Stimulated activated CD8-positive, alpha-beta memory T cell treated with anti-CD3 and anti-CD28 coated beads, Interleukin-12 subunit alpha, Interleukin-12 subunit beta, amount 100 ng/mL, for 4 hours (primary cell): ENCODE measurements around the gene NOXRED1.
A peak's percentile ranks its signal among the peaks of the same experiment; 100 is the strongest.
"Not testable (repeated sequence)": the region's sequence is repeated elsewhere in the genome, so short reads cannot be mapped to it uniquely, and the experiment has no call there.

ENCODE experiments used
- DNase-seq: peaks from one replicate; pipeline ENCODE4 v3.0.0-alpha.2; 2020; ENCODE audit warnings: low read depth

The NOXRED1 gene, protein sequence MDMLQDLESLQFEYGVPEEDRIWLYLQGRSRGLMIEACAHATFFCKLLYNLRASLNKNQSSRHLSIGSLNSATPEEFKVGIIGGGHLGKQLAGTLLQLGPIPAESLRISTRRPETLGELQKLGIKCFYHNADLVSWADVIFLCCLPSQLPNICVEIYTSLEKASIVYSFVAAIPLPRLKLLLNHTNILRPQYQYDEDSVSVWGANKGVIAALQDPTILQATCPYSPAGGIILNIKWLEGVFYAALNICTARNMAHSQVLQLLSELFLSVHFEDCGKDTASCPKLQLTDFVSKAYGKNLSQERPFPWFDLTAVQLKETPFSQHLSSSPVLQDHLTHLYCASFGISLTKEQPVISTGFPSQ

GRCh38 chr14:77423423-77423822 is at the start of gene NOXRED1:
NOXRED1 (minus strand) TSS chr14:77423523; CDS start chr14:77422889, 634 bp downstream.
- no peak for DNase-seq

GRCh38 chr14:77470224-77470870 is 47.0 kb upstream of the NOXRED1 start:
- DNase-seq = no peak

DNA sequence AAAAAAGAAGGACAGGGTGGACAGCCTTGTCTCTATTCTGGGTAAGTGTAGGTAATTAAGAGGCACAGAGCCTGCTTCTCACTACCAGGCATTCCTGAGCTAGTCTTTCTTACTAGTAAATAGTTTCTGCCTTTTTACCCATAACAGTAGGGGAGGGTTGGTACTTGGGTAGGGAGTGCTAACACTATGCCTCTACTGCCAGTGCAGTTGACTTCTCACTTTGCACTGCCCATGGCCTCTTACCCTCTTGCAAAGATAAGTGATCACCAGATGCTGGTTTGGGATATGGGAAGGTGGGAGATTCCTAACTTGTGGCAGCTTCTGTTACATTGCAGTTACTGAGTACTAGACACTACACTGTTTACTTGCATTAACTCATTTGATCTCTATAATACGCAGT is 46.2 kb upstream of the NOXRED1 start:
- no peak for DNase-seq

- DNase-seq = no peak
Observed at GRCh38 chr14:77469067-77469505, 45.8 kb upstream of the NOXRED1 start.

DNA sequence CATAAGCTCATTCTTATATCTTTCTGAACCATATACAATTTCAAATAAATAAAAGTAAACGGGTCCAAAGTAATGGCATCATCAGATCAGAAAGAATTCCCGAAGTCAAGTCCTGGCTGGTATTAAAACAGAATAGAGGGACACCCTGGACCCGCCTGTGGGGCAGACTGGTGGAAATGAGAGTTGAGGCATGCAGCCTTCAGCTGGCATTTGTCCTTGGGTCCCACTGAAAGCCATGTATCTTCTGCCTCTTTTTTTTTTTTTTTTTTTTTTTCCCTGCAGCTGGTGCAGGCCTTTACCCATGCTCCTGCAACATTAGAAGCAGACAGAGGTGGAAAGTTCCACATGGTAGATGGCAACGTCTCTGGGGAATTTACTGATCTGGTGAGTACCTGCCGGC is 44.5 kb upstream of the NOXRED1 start:
- DNase-seq = no peak

DNA sequence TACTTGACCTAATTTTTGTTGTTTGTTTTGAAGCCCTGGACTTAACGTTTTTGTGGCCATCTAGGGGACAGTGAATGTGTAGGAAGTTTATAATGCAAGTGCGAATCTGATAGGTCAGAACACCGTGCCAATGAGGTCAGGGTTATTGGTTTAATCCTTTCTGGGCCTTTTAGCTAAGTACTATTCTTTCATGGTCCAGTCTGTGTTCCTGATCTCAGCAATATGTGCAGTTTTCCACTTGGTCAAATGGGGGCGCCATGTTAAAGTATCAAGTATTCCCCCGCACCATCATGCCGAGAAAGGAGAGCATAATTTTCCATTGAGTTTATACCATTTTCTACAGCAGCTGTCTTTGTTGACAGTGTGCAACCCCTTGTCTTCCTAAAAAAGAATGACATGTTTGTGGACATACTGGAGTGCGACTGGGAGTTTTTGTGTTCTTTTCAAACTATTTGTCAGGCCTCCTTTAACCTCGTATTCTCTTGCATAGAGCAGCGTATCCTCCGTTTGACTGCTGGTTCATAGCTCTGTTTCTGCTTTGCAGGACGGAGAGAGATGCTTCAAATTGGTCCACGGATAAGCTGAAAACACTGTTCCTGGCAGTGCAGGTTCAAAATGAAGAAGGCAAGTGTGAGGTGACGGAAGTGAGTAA is 35.9 kb upstream of the NOXRED1 start:
- peak; percentile 17 for DNase-seq

DNA sequence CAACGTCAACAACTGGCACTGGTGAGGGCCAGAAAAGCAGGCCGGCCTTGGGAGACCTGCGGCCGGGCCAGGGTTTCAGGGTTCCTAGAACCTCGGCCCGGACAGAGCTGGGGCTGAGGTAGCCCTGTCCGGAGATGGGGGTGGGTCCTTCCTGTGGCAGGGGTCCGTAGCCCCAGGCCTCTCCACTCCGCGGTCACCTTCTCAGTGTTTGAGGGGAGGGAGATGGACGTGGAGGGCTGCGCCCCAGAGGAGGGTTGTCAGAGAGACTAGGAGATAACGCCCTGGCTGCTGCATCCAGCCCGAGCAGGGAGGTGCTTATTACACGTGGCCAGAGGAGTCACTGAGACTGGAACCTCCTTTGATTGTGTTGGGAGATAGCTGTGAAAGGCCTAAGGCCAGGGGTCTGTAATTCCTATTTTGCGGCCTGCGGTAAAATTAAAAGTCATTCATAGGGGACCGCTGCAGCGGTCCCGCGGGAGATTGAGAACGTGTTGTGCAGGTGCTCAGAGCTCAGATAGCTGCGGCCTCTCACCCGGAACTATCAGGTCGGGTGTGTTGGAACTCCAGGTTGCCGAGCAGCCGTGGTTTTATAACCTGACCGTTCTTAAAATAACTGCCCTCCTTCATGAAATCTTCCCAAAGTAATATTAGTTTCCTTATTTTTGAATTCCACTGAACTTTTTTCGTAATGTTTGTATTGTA is 35.1 kb upstream of the NOXRED1 start:
- DNase-seq = no peak

DNA sequence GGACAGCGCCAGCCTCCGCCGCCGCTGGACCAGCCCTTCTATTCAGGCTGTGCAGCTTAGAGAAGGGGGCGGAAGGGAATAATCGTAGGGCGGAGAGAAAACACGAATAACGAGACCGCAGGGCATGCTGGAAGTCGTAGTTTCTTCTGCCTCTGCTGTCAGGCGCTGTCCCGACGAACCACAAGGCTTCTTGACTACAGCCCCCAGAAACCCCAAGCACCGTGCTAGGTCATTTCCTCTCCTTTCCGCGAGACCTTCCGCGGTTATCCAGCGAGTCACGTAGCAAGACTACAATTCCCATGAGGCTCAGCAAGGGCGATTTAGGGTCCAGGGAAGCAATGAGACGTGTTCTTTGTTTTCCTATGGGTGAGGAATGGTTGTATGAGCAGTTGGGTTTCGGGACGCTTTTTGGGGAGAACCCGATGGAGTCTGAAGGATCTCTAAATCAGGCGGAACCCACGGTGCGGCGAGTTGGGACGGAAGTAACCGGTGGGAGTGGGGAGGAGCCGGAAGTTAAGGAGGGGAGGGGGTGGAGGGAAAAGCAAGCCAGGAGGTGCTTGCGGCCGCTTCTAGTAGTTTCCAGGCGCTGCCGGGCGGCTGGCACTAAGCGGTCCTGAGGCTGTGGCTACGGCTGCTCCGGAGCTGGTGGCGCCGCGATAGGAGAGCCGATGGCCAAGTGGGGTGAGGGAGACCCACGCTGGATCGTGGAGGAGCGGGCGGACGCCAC is 34.4 kb upstream of the NOXRED1 start, which contains the start of the genes AHSA1 and VIPAS39:
AHSA1 (plus strand) TSS at position 572 of the 727 bp plus-strand sequence; CDS start at position 669, 97 bp downstream.
VIPAS39 (minus strand) TSS at position 80 of the 727 bp plus-strand sequence. CDS start 3,499 bp downstream, outside the sequence.
- DNase-seq = peak; percentile 85

DNA sequence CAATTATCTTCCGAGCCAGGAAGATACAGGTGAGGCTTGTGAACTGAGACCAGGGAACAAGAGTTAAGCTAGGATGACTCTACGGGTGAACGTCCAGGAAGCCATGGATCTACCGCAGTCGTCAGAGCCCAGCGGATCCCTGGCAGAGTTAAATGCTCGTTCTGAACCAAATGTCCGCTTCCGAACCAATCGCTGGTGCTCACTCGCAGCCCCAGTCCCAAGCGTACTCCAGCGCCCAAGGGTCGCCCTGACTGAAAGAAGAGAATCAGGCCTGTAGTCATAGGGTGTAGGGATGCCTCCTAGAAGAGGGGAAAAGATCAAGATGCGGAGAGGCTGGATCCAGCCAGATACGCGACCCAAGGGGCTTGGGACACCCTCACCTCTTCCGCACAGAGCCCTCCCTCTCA is 33.8 kb upstream of the NOXRED1 start:
- DNase-seq = no peak

- DNase-seq = no peak
Observed at GRCh38 chr14:77455966-77456640, 32.8 kb upstream of the NOXRED1 start.

- no peak for DNase-seq
Observed at GRCh38 chr14:77442196-77442595, 18.9 kb upstream of the NOXRED1 start.

GRCh38 chr14:77439861-77440260 is 16.5 kb upstream of the NOXRED1 start:
- no peak for DNase-seq

DNA sequence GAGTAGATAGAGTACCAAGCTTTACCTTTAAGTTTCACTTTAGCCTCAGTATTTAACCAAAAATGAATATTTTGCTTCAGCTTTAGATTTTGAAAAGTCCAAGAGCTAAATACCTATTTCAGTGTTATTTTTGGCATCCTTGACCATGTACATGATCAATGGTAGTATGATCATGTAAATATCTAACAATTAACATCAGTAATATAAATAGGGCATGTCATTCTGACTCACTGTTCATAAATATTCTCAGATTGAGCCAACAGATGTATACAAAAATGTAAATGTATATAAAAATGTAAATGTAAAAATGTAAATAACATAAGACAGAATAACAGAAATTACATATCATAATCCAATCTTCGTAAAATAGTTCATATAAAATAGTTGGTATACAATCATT is 15.3 kb upstream of the NOXRED1 start:
- DNase-seq = no peak

DNA sequence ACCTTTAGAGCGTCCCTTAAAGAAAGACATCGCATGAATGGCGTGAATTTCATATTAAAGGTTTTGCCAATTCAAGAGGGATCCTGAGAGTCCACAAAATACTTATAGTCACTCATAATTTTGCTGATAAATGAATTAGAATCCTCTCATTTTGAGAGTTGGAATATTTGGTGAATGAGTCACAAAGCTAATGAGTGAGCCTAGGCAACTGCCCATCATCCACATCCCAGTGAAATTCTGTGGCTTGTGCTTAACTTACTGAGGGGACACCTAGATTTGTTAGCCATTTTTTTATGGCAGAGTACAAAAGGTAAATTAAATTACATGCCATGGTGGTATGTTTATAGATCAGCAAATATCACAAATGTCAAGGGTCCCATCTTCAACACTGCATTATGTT is 12.7 kb upstream of the NOXRED1 start:
- no peak for DNase-seq

- DNase-seq = no peak
Observed at GRCh38 chr14:77426396-77426795, 3.1 kb upstream of the NOXRED1 start.

DNA sequence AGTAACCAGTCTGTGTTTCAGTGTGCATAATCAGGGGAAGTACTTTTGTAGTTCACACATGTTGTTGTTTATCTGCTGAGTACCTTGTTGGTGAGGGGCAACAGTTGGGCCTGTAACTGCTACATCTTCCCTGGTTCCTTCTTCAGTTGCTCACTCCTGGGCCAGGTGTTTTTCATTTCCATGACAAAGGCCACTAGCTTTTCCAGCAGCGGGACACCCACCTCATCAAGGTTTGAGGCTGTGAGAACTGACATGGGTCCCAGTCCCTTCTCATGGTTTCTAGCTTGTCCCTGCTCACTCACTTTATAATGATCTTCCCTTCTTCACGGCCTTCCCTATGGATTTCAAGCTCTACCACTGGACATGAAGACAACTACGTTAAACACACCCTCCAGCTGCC is 1.5 kb upstream of the NOXRED1 start:
- DNase-seq = no peak

- DNase-seq = no peak
Observed at GRCh38 chr14:77421201-77421600, 2.1 kb downstream of the NOXRED1 start.

DNA sequence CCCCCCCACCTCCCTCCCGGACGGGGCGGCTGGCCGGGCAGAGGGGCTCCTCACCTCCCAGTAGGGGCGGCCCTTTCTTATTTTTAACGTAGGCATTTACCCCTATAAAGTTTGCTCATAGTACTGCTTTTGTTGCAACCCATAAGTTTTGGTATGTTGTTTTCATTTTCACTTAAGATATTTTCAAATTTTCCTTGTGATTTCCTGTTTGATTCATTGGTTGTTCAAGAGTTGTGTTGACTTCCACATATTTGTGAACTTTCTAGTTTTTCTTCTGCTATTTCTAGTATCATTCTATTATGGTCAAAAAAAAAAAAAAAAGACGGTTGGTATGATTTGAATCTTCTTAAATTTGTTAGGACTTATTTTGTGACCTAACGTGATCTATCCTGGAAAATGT is 6.5 kb downstream of the NOXRED1 start:
- no peak for DNase-seq

- DNase-seq = not testable (repeated sequence)
Observed at GRCh38 chr14:77416098-77416497, 7.2 kb downstream of the NOXRED1 start.

DNA sequence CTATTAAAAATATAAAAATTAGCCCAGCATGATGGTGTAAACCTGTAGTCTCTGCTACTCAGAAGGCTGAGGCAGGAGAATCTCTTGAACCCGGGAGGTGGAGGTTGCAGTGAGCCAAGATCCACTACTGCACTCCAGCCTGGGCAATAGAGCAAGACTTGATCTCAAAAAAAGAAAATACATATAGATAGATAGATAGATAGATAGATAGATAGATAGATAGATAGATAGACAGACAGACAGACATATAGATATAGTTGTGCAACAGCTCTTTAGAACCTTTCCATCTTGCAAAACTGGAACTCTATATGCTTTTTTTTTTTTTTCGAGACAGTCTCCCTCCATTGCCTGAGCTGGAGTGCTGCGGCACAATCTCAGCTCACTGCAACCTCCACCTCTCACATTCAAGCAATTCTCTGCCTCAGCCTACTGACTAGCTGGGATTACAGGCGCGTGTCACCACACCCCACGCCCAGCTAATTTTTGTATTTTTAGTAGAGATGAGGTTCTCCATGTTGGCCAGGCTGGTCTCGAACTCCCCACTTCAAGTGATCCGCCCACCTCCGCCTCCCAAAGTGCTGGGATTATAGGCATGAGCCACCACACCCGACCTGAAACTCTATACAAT is 7.8 kb downstream of the NOXRED1 start:
- not testable (repeated sequence) for DNase-seq
